Gastroesophageal sphincter (tissue), 4 donors: Measurements from ENCODE around the gene STC2. TPM values are rescaled to one million over a fixed set of nuclear protein-coding genes. Genes with fewer than 3 reads are reported as not detected.

Experiments
- ATAC-seq: fragments of 150-250 bp; one replicate; pipeline ENCODE4 v1.9.1; 2016; ENCODE audit warnings: mild to moderate bottlenecking, moderate library complexity
- H3K27ac ChIP-seq, 4 donors: fragments of 200-600 bp; sonication (generic) in 3 of 4; 1 replicate in 3 of 4; 2 replicates in 1 of 4; pipeline ENCODE4 v1.5.1; 2016 to 2019
- H3K27me3 ChIP-seq: fragments of 200-600 bp; sonication (generic); one replicate; pipeline ENCODE4 v1.5.1; 2019
- H3K36me3 ChIP-seq, 2 donors: fragments of 200-600 bp; sonication (generic); one replicate each; pipeline ENCODE4 v1.5.1; 2019; ENCODE audit warnings: control low read depth in 1 of 2
- H3K4me1 ChIP-seq, 3 donors: fragments of 200-600 bp; sonication (generic); 1 replicate in 2 of 3; 2 replicates in 1 of 3; pipeline ENCODE4 v1.5.1; 2016 to 2019; ENCODE audit warnings: control low read depth in 2 of 3
- H3K4me3 ChIP-seq, 2 donors: fragments of 200-600 bp; sonication (generic); one replicate each; pipeline ENCODE4 v1.5.1; 2019; ENCODE audit warnings: mild to moderate bottlenecking in 1 of 2, moderate library complexity in 1 of 2
- H3K9me3 ChIP-seq, 3 donors: fragments of 200-600 bp; sonication (generic); one replicate each; pipeline ENCODE4 v1.5.1; 2017 to 2019; ENCODE audit warnings: control low read depth in 2 of 3
- EP300 ChIP-seq: sonication (generic); formaldehyde crosslinking; IDR thresholded peaks from one replicate; pipeline ENCODE4 v1.6.1; 2017; ENCODE audit warnings: antibody characterized with exemption, mild to moderate bottlenecking
- POLR2A ChIP-seq, 2 donors: fragments of 450-650 bp; IDR thresholded peaks; one replicate each; pipeline ENCODE4 v1.6.1; 2017; ENCODE audit warnings: antibody characterized with exemption in 2 of 2, mild to moderate bottlenecking in 2 of 2, moderate library complexity in 1 of 2
- POLR2AphosphoS5 ChIP-seq: sonication (generic); formaldehyde crosslinking; IDR thresholded peaks from one replicate; pipeline ENCODE4 v1.6.1; 2017; ENCODE audit warnings: antibody characterized with exemption
- WGBS, 2 donors: methylation state at CpG; one replicate each; pipeline ENCODE4 v1.1.5; 2018; ENCODE audit warnings: low coverage in 1 of 2; 5-methylcytosine and 5-hydroxymethylcytosine counted together
- total RNA-seq, 4 donors: library from RNA; depleted of rRNA; stranded (reverse); fragments of >200 nt; gene quantifications; one replicate each; pipeline ENCODE4 v1.1.0, GENCODE V29; 2016
- TF ChIP-seq, protein P1 (sequence below), 4 experiments: fragments of 200-600 bp in 2 of 4; fragments of 450-650 bp in 2 of 4; sonication (generic) in 1 of 4; IDR thresholded peaks; one replicate each; pipeline ENCODE4 v1.5.1; 2017 to 2019; ENCODE audit warnings: antibody characterized with exemption in 4 of 4, mild to moderate bottlenecking in 2 of 4, moderate library complexity in 2 of 4

The STC2 gene
- total RNA-seq, 4 donors from 2014 or later, result 34.1 to 116 (median 84.6) TPM

DNA sequence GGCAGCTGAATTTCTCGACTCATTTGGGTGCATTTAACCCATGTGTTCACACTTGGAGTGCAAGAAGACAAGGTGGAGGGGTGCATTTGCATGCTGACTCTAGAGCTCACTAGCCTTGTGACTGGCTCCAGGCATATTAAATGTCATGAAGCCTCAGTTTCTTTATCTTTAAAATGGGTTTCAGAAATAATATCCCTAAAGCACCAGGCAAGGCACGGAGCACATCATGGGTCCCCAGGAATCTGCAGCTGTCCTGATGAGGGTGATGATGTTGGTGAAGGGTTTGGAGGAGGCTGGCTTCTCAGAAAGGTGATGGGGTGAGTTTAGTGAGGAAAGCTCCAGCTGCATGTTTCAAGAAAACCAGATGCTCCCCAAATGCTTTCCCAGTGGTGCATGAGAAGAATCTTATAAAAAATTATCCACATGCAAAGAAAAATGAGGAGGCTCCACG is 14.8 kb downstream of the STC2 start:
- ATAC-seq, result no peak
- no peaks in the 10 kb centered on the region for H3K36me3 ChIP-seq
- WGBS, 2 donors, result 68 to 86% methylated on average over 2 to 3 of the region's 3 CpGs
- no peaks in the 10 kb centered on the region for H3K27me3 ChIP-seq
- peaks cover 0 to 54% (median 27%) of the 10 kb centered on the region in 3 donors for H3K4me1 ChIP-seq
- H3K27ac ChIP-seq, result no peak overlapping the region
- no peak overlapping the region for H3K4me3 ChIP-seq
- no peaks in the 10 kb centered on the region for H3K9me3 ChIP-seq
- no peak for TF ChIP-seq EP300
- TF ChIP-seq, protein P1, sequence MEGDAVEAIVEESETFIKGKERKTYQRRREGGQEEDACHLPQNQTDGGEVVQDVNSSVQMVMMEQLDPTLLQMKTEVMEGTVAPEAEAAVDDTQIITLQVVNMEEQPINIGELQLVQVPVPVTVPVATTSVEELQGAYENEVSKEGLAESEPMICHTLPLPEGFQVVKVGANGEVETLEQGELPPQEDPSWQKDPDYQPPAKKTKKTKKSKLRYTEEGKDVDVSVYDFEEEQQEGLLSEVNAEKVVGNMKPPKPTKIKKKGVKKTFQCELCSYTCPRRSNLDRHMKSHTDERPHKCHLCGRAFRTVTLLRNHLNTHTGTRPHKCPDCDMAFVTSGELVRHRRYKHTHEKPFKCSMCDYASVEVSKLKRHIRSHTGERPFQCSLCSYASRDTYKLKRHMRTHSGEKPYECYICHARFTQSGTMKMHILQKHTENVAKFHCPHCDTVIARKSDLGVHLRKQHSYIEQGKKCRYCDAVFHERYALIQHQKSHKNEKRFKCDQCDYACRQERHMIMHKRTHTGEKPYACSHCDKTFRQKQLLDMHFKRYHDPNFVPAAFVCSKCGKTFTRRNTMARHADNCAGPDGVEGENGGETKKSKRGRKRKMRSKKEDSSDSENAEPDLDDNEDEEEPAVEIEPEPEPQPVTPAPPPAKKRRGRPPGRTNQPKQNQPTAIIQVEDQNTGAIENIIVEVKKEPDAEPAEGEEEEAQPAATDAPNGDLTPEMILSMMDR (IDR thresholded peaks at IDR 0.05), result no peak

DNA sequence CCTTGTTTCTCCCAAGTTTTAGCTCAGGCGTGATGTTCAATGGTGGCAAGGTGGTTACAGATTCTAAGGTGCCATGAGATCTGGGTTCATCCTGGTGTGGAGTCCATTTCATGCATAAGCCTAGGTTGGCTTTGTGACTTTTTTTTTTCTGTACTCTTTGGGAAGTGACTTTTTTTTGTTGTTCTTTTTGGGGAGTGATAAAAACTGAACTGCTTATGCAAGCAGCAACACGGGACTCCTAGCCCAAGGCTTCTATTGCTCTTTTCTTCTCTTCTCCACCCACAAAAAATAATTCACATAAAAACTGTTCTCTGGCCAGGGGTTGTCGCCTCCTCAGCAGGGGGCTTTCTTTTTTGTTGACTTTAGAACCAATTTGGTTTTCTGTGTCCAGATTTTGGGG is 15.4 kb downstream of the STC2 start:
- WGBS, 2 donors, result 83 to 84% methylated on average over 3 of the region's 3 CpGs
- Histone ChIP-seq H3K36me3 (no peaks in the 10 kb centered on the region), H3K4me3 (no peak overlapping the region), H3K27ac (no peak overlapping the region), H3K4me1 (peaks cover 0 to 54% (median 27%) of the 10 kb centered on the region in 3 donors), H3K27me3 (no peaks in the 10 kb centered on the region), H3K9me3 (peaks cover 0 to 5% (median 0%) of the 10 kb centered on the region in 3 donors)
- no peak for ATAC-seq
- TF ChIP-seq EP300 (no peak), POLR2AphosphoS5 (no peak), POLR2A (IDR thresholded peaks at IDR 0.05) (no peak)
- TF ChIP-seq, protein P1 (IDR thresholded peaks at IDR 0.05), result no peak

DNA sequence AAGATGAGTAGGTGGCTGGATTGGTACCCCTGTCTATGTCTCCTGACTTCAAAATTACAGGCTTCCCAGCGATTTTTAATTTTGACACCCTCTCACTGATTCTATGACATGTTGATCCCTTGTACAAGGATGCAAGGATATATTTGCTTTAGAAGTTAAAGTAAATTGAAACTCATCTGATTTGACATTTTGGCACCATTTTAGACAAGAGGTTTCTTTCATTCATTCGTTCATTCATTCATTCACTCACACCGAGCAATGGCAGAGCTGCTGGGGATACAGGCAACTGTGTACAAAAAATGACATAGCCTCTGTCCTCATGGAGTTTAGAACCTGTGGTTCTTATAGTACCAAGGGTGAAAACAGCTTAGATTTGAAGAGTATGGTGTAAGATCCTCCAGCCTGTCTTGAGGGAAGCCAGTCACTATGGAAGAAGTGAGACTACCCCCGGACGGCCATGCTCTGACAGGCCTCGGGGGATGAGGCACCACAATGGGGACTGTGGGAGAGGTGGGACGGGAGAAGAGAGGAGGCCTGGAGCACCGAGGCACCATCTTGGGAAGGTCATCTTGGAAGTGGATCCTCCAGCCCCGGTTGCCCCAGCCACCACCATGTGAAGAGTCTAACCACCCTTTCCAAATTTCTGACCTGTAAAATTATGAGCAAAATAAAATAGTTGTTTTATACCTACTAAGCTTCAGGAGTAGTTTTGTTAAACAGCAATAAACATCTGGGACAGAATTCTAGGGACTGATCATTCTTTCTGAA is 16.2 kb downstream of the STC2 start:
- Histone ChIP-seq H3K36me3 (no peaks in the 10 kb centered on the region), H3K4me1 (peaks cover 0 to 52% (median 27%) of the 10 kb centered on the region in 3 donors), H3K27me3 (no peaks in the 10 kb centered on the region), H3K4me3 (no peak overlapping the region), H3K27ac (no peak overlapping the region), H3K9me3 (peaks cover 0 to 11% (median 0%) of the 10 kb centered on the region in 3 donors)
- TF ChIP-seq POLR2A (IDR thresholded peaks at IDR 0.05) (no peak), EP300 (no peak), POLR2AphosphoS5 (no peak)
- TF ChIP-seq, protein P1 (IDR thresholded peaks at IDR 0.05), result no peak
- ATAC-seq, result no peak
- 86 to 89% methylated on average over 6 to 9 of the region's 9 CpGs for WGBS, 2 donors

DNA sequence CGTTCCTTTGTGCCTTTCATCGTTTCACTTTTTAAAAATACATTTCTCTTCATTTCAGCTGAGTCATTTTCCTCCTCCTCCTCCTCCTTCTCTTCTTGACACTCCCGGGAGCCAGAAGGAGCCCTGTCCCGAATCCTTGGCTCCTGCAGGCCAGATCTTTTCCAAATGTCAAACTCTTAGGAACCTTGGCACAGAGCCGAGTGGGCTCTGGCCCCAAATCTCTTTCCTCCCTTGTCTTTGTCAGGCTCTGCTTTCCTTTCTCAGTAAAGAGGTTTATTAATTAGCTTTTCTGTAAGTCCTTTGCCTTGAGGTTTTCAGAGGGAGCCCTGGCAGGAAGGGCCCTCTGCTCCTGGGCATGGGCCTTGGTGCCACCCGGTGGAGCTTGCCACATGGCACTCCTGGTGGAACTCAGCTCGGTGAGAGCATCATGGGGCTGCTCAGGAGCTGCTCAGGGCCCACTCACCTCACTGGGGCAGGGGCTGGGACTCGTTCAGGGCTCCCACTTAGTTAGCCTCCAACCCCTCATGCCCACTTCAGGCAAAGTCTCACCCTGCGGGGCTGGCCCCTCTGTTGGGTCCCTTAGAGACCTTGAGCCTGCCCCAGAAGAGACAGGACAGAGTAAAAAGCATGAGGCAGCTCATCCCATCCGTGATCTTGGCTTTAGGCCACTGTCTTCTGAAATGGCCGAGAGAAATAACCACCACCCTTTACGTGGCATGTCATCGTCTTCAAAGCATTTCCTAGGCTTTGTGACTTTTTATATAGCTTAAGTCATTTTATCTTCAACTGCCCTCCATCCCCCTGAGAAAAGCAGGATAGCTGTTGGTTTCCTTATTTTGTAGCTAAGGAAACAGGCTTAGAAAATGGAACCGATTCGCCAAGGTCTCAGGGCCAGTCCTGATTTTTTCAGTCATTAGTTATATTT is 17.1 kb downstream of the STC2 start:
- H3K9me3 ChIP-seq, result peaks cover 0 to 11% (median 0%) of the 10 kb centered on the region in 3 donors
- peak overlapping the region; percentile 30 to 80 (median 78) for H3K27ac ChIP-seq
- TF ChIP-seq EP300, result no peak
- TF ChIP-seq POLR2AphosphoS5, result peak; percentile 64
- WGBS, 2 donors, result 35 to 43% methylated on average over 9 to 11 of the region's 15 CpGs
- H3K27me3 ChIP-seq, result no peaks in the 10 kb centered on the region
- no peaks in the 10 kb centered on the region for H3K36me3 ChIP-seq
- no peak overlapping the region for H3K4me3 ChIP-seq
- peak; percentile 77 for ATAC-seq
- H3K4me1 ChIP-seq, result peaks cover 0 to 43% (median 20%) of the 10 kb centered on the region in 3 donors

DNA sequence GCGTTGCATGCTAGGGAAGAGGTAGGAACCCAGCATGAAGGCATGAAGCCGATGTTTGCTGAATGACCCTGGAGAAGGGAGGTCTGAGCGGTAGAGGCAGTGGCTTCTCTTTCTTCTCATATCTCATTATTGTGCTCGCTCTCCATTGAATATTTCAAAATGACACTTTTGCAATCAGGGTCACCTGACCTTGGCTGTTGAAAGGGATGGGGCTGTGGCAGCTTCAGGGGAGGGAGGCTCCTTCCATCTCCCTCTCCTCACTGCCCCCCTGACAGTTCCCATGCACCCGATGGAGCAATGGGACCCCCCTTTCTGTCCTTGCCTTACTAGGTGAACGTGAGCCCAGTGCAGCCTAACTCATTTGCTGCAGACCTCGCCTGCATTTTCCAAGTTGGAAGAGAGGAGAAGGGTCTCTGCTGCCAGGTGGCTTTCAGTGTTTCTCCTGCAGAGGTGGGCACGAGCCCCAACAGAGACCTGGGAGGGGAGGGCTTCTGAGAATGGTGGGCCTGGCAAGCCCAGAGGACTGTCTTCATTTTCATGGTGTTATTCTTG is 17.9 kb downstream of the STC2 start:
- peak; percentile 39 for ATAC-seq
- 69 to 88% methylated on average over 3 to 6 of the region's 8 CpGs for WGBS, 2 donors
- Histone ChIP-seq H3K36me3 (no peaks in the 10 kb centered on the region), H3K27me3 (no peaks in the 10 kb centered on the region), H3K4me1 (peaks cover 0 to 35% (median 12%) of the 10 kb centered on the region in 3 donors), H3K9me3 (peaks cover 0 to 11% (median 0%) of the 10 kb centered on the region in 3 donors), H3K4me3 (no peak overlapping the region), H3K27ac (peak overlapping the region in 3 of 4 donors; percentile 78 to 80 (median 78))
- TF ChIP-seq EP300 (no peak), POLR2AphosphoS5 (no peak), POLR2A (IDR thresholded peaks at IDR 0.05) (no peak)
- TF ChIP-seq, protein P1 (IDR thresholded peaks at IDR 0.05), result no peak
